NCI-H2171 treated with DMSO at 0.1 percent for 48 hours (cell line): ENCODE measurements around the gene AGO1.

Experiments used
- DNase-seq: peaks from one replicate; lab custom pipeline; 2025; lab: John Stamatoyannopoulos, UW

AGO1 gene

GRCh38 chr1:35882945-35883634 lies at the start of gene AGO1:
Gene AGO1 (plus strand): TSS chr1:35883209. CDS start chr1:35883422, 213 bp downstream.
- DNase-seq, result peak; percentile 88

DNA sequence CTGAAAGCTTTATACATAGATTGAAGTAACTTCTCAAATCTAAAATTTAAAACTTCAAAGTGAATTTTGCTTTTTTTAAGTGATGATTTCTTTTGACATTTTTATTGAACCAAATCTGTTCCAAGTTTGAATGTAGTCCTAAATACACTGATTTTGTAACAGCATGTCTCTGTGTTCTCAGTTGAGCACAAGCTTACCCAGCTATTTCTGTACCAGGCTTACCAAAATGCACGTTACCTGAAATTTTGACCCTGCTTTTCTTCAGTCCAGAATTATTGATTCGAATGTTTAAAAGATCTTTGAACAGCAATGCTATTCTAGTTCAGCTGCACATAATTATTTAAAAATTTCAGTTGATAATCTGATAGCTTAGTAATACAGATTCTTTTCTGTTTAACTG lies 49.6 kb upstream of the AGO1 start:
- DNase-seq, result no peak

DNA sequence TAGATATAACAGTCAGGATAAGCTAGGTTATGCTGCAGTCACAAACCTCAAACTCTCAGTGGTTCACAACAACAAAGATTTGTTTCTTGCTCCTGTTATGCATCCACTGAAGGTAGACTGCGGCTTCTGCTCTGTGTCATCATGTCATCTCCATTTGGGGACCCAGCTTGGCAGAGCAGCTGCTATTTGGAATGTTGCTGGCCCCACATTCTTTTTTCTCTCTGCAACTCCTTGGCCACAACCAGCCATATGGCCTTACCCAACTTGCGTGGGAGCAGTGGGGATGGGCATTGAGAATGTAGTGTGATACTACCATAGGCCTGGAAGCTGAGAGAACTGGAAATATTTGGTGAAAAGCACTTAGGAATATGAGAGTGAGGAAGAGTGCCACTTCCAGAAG lies 48.8 kb upstream of the AGO1 start:
- peak; percentile 52 for DNase-seq

- DNase-seq, result peak; percentile 93
Observed at GRCh38 chr1:35835398-35835797, 47.6 kb upstream of the AGO1 start.

- DNase-seq, result no peak
Observed at GRCh38 chr1:35836734-35837133, 46.3 kb upstream of the AGO1 start.

- DNase-seq, result no peak
Observed at GRCh38 chr1:35838693-35839245, 44.2 kb upstream of the AGO1 start.

- DNase-seq, result no peak
Observed at GRCh38 chr1:35844826-35845225, 38.2 kb upstream of the AGO1 start.

DNA sequence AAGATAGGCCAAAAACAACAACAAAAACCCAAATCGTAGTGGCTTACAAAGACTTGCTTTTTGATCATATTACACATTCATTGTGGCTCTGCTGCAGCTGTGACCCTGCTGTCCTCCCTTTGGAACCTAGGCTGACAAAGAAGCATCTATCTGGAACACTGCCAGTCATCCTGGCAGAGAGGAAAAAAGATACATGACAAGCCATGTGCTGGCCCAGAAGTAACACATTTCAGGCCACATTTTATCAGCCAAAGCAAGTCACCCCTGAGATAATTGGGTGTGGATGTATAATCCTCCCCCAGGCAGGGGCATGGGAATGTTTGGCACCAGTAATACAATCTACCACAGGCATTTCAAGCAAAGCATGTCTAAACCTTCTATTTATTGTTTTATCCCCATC lies 37.2 kb upstream of the AGO1 start:
- peak; percentile 78 for DNase-seq

DNA sequence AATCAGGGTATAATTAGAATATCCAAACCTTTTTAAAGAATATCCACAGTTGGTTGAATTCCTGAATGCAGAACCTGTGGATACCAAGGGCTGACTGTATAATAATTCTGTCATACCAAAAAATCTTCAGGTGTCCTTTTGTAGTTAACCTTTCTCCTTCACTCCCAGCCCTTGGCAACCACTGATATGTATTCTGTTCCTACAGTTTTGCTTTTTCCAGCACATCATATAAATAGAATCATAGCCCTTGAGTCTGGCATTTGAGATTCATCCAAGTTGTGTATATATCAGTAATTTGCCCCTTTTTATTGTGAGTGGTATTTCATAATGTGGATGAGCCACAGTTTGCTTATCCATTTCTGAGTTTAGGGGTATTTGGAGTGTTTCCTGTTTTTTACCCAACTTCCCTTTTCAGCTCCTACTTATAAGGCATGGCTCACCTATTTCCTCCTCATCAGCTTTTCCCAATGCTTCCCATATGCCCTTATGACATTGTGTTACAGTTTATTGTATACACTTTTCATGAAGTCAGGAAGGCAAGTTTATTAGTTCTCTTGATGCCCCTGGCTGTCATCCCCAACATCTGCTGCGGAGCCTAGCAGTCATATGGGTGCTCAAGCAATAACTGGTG lies 35.0 kb upstream of the AGO1 start:
- DNase-seq, result no peak

DNA sequence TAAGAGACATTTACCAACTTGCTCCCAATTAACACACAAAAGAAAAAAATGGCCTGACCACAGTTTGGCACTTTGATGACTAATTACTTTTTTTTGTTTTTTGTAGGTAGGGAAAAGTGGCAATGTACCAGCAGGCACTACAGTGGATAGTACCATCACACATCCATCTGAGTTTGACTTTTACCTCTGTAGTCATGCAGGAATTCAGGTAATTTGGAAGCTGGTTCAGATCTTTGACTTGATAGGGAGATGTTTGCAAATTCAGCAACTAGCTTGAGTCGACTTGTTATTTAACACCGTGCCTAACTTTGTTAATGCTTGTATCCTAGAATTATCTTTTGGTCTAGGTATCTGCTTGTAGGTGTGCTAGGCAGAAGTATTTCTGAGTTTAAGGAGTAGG lies 33.0 kb upstream of the AGO1 start:
- no peak for DNase-seq

DNA sequence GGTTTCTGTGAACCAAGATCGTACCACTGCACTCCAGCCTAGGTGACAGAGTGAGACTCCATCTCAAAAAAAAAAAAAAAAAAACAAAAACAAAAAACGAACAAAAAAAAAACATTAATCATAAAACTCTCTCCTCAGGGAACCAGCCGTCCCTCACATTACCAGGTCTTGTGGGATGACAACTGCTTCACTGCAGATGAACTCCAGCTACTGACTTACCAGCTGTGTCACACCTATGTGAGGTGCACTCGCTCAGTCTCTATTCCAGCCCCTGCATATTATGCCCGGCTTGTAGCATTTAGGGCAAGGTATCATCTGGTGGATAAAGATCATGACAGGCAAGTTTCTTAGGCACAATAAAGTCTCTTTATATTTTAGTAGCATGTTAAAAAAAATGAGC lies 32.3 kb upstream of the AGO1 start:
- no peak for DNase-seq

- DNase-seq, result no peak
Observed at GRCh38 chr1:35851132-35851869, 31.7 kb upstream of the AGO1 start.

GRCh38 chr1:35852241-35852640 lies 30.8 kb upstream of the AGO1 start:
- DNase-seq, result no peak

DNA sequence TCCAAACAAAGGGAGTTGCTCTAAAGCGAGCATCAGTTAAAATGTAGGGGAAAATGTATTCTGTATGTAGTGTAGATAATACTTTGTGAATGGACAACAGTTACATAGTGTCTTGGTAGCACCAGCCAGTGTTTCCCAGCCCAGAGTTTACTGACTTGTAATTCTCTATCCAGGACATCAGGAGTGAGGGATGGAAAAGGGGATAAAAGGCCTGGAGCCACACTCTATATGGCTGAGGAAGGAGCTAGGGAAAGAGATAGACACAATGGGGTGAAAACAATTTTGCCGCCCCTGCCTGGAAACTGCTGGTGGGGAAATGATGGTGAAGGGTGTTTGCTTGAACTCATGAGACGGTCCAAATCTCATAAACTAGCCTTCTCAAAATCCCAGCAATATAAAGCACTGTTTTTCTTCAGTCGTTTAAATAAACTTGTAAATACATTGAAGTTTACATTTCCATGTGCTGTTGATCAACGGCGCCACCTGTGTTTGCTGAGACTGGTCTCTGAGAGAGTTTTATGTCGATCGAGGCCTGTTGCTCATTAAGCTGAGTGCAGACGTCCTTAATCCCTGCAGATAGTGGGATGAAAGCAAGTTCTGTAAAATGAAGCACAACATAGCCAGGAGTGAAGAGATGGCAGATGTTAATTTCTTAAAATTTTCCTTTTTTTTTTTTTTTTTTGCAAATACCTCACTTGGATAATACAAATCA lies 27.9 kb upstream of the AGO1 start:
- no peak for DNase-seq

GRCh38 chr1:35856964-35857363 lies 26.0 kb upstream of the AGO1 start:
- no peak for DNase-seq

DNA sequence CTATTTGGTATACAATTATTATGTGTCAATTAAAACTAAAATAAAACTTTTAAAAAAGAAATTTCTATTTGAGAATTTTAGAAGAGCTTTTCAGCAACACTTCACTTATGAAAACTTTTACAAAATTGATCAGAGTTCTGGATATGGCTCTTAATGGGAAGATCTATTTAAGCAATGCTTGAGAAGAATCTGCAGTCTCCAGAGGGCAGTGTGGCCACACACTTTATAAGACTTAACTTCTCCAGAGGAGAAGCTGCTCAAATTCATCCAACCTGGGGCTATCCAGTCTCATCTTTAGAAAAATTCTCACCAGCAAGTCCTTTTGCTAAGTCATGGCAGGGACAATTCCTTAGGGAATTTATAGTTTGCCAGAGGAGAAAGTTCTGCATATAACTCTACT lies 25.2 kb upstream of the AGO1 start:
- no peak for DNase-seq

GRCh38 chr1:35860696-35861095 lies 22.3 kb upstream of the AGO1 start:
- DNase-seq, result no peak

DNA sequence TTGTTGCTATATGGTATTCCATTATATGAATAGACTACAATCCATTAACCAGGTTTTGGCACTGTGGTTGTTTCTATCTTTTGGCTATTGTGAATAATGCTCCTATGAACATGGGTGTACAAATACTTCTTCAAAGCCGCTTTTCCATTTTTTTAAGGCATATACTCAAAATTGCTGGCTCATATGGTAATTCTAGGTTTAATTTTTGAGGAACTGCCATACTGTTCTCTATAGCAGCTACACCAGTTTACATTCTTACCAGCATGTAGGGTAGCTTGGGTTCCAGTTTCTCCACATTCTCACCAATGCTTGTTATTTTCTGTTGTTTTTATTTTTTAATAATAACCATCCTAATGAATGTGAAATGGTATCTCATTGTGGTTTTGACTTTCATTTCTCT lies 19.9 kb upstream of the AGO1 start:
- DNase-seq, result no peak

GRCh38 chr1:35863881-35864625 lies 19.0 kb upstream of the AGO1 start:
- DNase-seq, result no peak

DNA sequence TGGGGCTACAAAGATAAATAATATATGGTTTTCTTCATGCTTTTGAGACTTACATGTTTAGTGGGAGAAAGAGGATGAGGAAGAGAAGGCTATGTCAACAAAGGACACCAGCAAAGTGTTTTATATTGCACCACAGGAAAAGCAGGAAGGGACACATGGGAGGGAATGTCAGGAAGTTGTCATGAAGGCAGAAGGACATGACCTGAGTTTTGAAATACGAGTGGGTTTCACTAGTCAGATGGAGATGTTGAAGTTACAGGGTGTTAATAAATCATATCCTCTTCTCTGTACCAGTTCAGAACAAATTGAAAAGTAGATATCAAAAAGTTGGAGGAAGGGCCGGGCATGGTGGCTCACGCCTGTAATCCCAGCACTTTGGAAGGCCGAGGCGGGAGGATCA lies 18.2 kb upstream of the AGO1 start:
- DNase-seq, result no peak

GRCh38 chr1:35866991-35867390 lies 16.0 kb upstream of the AGO1 start:
- DNase-seq, result no peak
